ENCODE results near the gene PAX2. TPM values are rescaled to one million over a fixed set of nuclear protein-coding genes. Genes with fewer than 3 reads are reported as not detected.

PAX2 gene
- total RNA-seq, 4 donors from 2014 or later: not detected

GRCh38 chr10:100759331-100759730 lies 13.9 kb downstream of the PAX2 start:
- H3K27me3 ChIP-seq: peaks cover 0 to 97% (median 0%) of the 10 kb centered on the region in 4 donors
- 53 to 80% methylated on average over 2 to 3 of the region's 4 CpGs for WGBS, 2 donors
- no peak for DNase-seq

GRCh38 chr10:100760726-100761125 lies 15.3 kb downstream of the PAX2 start:
- peaks cover 0 to 97% (median 3%) of the 10 kb centered on the region in 4 donors for H3K27me3 ChIP-seq
- no peaks in the 10 kb centered on the region for H3K36me3 ChIP-seq
- H3K4me1 ChIP-seq: no peaks in the 10 kb centered on the region
- no peak overlapping the region for H3K4me3 ChIP-seq
- no peak for TF ChIP-seq CTCF (IDR thresholded peaks at IDR 0.05)
- TF ChIP-seq POLR2A (IDR thresholded peaks at IDR 0.05): no peak
- no peak for DNase-seq
- H3K27ac ChIP-seq: no peak overlapping the region
- no peaks in the 10 kb centered on the region for H3K9me3 ChIP-seq
- intact Hi-C loops (cut with DNase I): no loop called here
- 20 to 28% methylated on average over 3 to 5 of the region's 5 CpGs for WGBS, 2 donors

More at GRCh38 chr10:100759331-100759730, 13.9 kb downstream of the PAX2 start:
- H3K36me3 ChIP-seq: no peaks in the 10 kb centered on the region
- H3K9me3 ChIP-seq: no peaks in the 10 kb centered on the region
- H3K4me1 ChIP-seq: no peaks in the 10 kb centered on the region
- H3K4me3 ChIP-seq: no peak overlapping the region
- TF ChIP-seq CTCF (IDR thresholded peaks at IDR 0.05) (no peak), POLR2A (IDR thresholded peaks at IDR 0.05) (no peak)
- intact Hi-C loops (cut with DNase I): no loop called here
- H3K27ac ChIP-seq: no peak overlapping the region

GRCh38 chr10:100761191-100761590 lies 15.8 kb downstream of the PAX2 start:
- no peak for DNase-seq
- WGBS, 2 donors: 75 to 82% methylated on average over 7 of the region's 7 CpGs
- H3K4me1 ChIP-seq: no peaks in the 10 kb centered on the region
- H3K36me3 ChIP-seq: no peaks in the 10 kb centered on the region
- H3K27ac ChIP-seq: no peak overlapping the region
- no peak overlapping the region for H3K4me3 ChIP-seq
- peaks cover 0 to 97% (median 3%) of the 10 kb centered on the region in 4 donors for H3K27me3 ChIP-seq
- TF ChIP-seq POLR2A (IDR thresholded peaks at IDR 0.05): no peak
- H3K9me3 ChIP-seq: no peaks in the 10 kb centered on the region
- intact Hi-C loops (cut with DNase I): no loop called here

GRCh38 chr10:100763043-100763747 lies 17.8 kb downstream of the PAX2 start:
- WGBS, 2 donors: 62 to 67% methylated on average over 5 of the region's 5 CpGs

GRCh38 chr10:100766693-100767421 lies 21.5 kb downstream of the PAX2 start:
- Histone ChIP-seq H3K27me3 (peaks cover 0 to 88% (median 3%) of the 10 kb centered on the region in 4 donors), H3K36me3 (no peaks in the 10 kb centered on the region), H3K27ac (no peak overlapping the region), H3K4me1 (no peaks in the 10 kb centered on the region), H3K4me3 (no peak overlapping the region), H3K9me3 (no peaks in the 10 kb centered on the region)
- DNase-seq: no peak
- TF ChIP-seq POLR2A (IDR thresholded peaks at IDR 0.05): no peak
- no peak for TF ChIP-seq CTCF (IDR thresholded peaks at IDR 0.05)
- WGBS, 2 donors: 43 to 57% methylated on average over 10 of the region's 10 CpGs
- intact Hi-C loops (cut with DNase I): no loop called here

More at GRCh38 chr10:100763043-100763747, 17.8 kb downstream of the PAX2 start:
- DNase-seq: no peak
- Histone ChIP-seq H3K4me3 (no peak overlapping the region), H3K4me1 (no peaks in the 10 kb centered on the region), H3K9me3 (no peaks in the 10 kb centered on the region), H3K27ac (no peak overlapping the region), H3K36me3 (no peaks in the 10 kb centered on the region), H3K27me3 (peaks cover 0 to 93% (median 3%) of the 10 kb centered on the region in 4 donors)
- intact Hi-C loops (cut with DNase I): no loop called here
- TF ChIP-seq CTCF (IDR thresholded peaks at IDR 0.05) (no peak), POLR2A (IDR thresholded peaks at IDR 0.05) (no peak)

Measured in esophagus squamous epithelium (tissue), 5 donors.